OCI-LY7 (cell line): Measurements from ENCODE around the gene BEST3. TPM values are rescaled to one million over a fixed set of nuclear protein-coding genes. Genes with fewer than 3 reads are reported as not detected.

Experiments used
- BruUV-seq: library from RNA; stranded (reverse); fragments of 400-500 nt; replicated peaks from 2 replicates; lab custom pipeline; 2021; lab: Mats Ljungman, UMichigan
- CTCF ChIA-PET: fragments of 300-600 bp; sonication (Branson Sonifier 250); formaldehyde crosslinking; loops from one replicate; lab custom pipeline; 2022; ENCODE audit warnings: antibody characterized with exemption; ENCODE audit not compliant: unreplicated experiment; lab: Charles Lee
- POLR2A ChIA-PET: fragments of 300-600 bp; sonication (Branson Sonifier 250); formaldehyde crosslinking; loops from one replicate; lab custom pipeline; 2022; ENCODE audit warnings: antibody characterized with exemption; lab: Charles Lee
- DNase-seq: peaks from one replicate; pipeline ENCODE4 v3.0.0-alpha.2; 2015; ENCODE audit warnings: low spot score
- H2AFZ ChIP-seq: fragments of 200-600 bp; sonication (generic), shearing (Covaris generic); 2 replicates; pipeline ENCODE4 v1.6.1; 2014; ENCODE audit warnings: mild to moderate bottlenecking, antibody characterized with exemption, low read length, moderate library complexity
- H3K27ac ChIP-seq: fragments of 200-600 bp; sonication (generic); 2 replicates; pipeline ENCODE4 v1.5.1; 2014; ENCODE audit warnings: mixed run types, low read depth, mild to moderate bottlenecking, moderate library complexity, low read length, inconsistent platforms; ENCODE audit not compliant: poor library complexity, severe bottlenecking
- H3K36me3 ChIP-seq: fragments of 200-600 bp; sonication (generic); 2 replicates; pipeline ENCODE4 v1.6.1; 2014; ENCODE audit warnings: mild to moderate bottlenecking, antibody characterized with exemption, low read length, moderate library complexity, mixed read lengths; ENCODE audit not compliant: insufficient read depth
- H3K4me1 ChIP-seq: fragments of 200-600 bp; sonication (generic); 2 replicates; pipeline ENCODE4 v1.5.1; 2014; ENCODE audit warnings: mild to moderate bottlenecking, low read length; ENCODE audit not compliant: insufficient read depth, poor library complexity, severe bottlenecking
- H3K4me2 ChIP-seq: fragments of 200-600 bp; sonication (generic); 2 replicates; pipeline ENCODE4 v1.6.1; 2014; ENCODE audit warnings: mild to moderate bottlenecking, low read length
- H3K4me3 ChIP-seq: fragments of 200-600 bp; sonication (generic); 2 replicates; pipeline ENCODE4 v1.5.1; 2014; ENCODE audit warnings: mild to moderate bottlenecking, low read depth, low read length; ENCODE audit not compliant: poor library complexity, severe bottlenecking
- H3K79me2 ChIP-seq: fragments of 200-600 bp; sonication (generic); 2 replicates; pipeline ENCODE4 v1.6.1; 2016; ENCODE audit warnings: low read depth, mild to moderate bottlenecking, low read length, moderate library complexity, mixed read lengths; ENCODE audit not compliant: insufficient read depth
- H3K9me2 ChIP-seq: fragments of 200-600 bp; sonication (generic); 2 replicates; pipeline ENCODE4 v1.6.1; 2016; ENCODE audit warnings: mild to moderate bottlenecking, low read length, mixed read lengths; ENCODE audit not compliant: insufficient read depth
- H3K9me3 ChIP-seq: fragments of 200-600 bp; sonication (generic); 2 replicates; pipeline ENCODE4 v1.6.1; 2014; ENCODE audit warnings: mild to moderate bottlenecking, mixed run types, low read length, mixed read lengths
- H4K20me1 ChIP-seq: fragments of 200-600 bp; sonication (generic); 2 replicates; pipeline ENCODE4 v1.6.1; 2014; ENCODE audit warnings: mild to moderate bottlenecking, antibody characterized with exemption, low read length, moderate library complexity, mixed read lengths; ENCODE audit not compliant: insufficient read depth
- EZH2phosphoT487 ChIP-seq: fragments of 200-600 bp; sonication (generic); IDR thresholded peaks from 2 replicates; pipeline ENCODE4 v1.6.1; 2018; ENCODE audit warnings: low read depth, borderline replicate concordance, mild to moderate bottlenecking, mixed run types, antibody characterized with exemption, low read length, moderate library complexity, mixed read lengths
- intact Hi-C: fragments of 100-400 bp; cut with micrococcal nuclease; formaldehyde crosslinking; loops from one replicate; pipeline ENCODE4 v1.10.0; 2022; ENCODE audit not compliant: unreplicated experiment
- total RNA-seq, 2 experiments: library from RNA; depleted of rRNA in 1 of 2; stranded (reverse); fragments of >200 nt in 1 of 2; shearing (Covaris generic) in 1 of 2; gene quantifications; 2 replicates each; pipeline ENCODE4 v1.2.3, GENCODE V29; 2014 to 2022
- TF ChIP-seq, protein P1 (sequence below): fragments of 200-600 bp; sonication (generic); conservative IDR thresholded peaks from 2 replicates; pipeline ENCODE4 v1.5.1; 2014; ENCODE audit warnings: mild to moderate bottlenecking, antibody characterized with exemption, low read length, moderate library complexity, mixed read lengths

Gene BEST3
- total RNA-seq, 2 experiments from 2014 or later, result 60.1 to 123 TPM

GRCh38 chr12:69655616-69656340, 43.3 kb downstream of the BEST3 start:
- H3K36me3 ChIP-seq, result peaks cover 25% of the 10 kb centered on the region
- H3K27ac ChIP-seq, result no peak overlapping the region
- no peaks in the 10 kb centered on the region for H3K4me1 ChIP-seq
- ChIA-PET POLR2A (no interaction called here), CTCF (no interaction called here)
- no peaks in the 10 kb centered on the region for H4K20me1 ChIP-seq
- BruUV-seq, result no TSS peak
- H3K4me3 ChIP-seq, result no peak overlapping the region
- H3K79me2 ChIP-seq, result no peaks in the 10 kb centered on the region
- TF ChIP-seq EZH2phosphoT487, result no peak
- TF ChIP-seq, protein P1, sequence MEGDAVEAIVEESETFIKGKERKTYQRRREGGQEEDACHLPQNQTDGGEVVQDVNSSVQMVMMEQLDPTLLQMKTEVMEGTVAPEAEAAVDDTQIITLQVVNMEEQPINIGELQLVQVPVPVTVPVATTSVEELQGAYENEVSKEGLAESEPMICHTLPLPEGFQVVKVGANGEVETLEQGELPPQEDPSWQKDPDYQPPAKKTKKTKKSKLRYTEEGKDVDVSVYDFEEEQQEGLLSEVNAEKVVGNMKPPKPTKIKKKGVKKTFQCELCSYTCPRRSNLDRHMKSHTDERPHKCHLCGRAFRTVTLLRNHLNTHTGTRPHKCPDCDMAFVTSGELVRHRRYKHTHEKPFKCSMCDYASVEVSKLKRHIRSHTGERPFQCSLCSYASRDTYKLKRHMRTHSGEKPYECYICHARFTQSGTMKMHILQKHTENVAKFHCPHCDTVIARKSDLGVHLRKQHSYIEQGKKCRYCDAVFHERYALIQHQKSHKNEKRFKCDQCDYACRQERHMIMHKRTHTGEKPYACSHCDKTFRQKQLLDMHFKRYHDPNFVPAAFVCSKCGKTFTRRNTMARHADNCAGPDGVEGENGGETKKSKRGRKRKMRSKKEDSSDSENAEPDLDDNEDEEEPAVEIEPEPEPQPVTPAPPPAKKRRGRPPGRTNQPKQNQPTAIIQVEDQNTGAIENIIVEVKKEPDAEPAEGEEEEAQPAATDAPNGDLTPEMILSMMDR, result no peak
- no peaks in the 10 kb centered on the region for H3K9me3 ChIP-seq
- no peak for DNase-seq
- H3K4me2 ChIP-seq, result no peak overlapping the region
- no peaks in the 10 kb centered on the region for H3K9me2 ChIP-seq
- intact Hi-C loops, result no loop called here
- H2AFZ ChIP-seq, result no peak overlapping the region

DNA sequence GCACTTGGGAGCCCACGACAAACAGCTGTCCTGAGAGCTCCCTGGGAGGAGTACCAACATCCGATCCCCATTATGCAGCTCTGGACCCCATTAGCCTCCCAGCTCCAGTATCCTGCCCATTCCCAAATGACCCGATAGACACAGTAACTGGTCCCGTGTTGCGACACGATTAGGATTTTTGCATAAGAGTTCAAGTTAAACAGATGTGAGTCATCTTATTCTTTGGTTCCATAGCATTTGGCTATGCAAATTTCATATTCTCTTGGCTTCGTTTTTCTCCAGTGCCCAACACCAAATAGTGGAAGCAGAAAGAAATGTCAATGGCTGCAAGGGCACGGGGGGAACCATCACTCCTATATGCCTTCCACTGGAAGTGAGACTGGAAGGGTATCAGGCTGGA, 45.4 kb downstream of the BEST3 start:
- no peak overlapping the region for H3K27ac ChIP-seq
- no peaks in the 10 kb centered on the region for H3K9me2 ChIP-seq
- DNase-seq, result no peak
- intact Hi-C loops, result no loop called here
- no peaks in the 10 kb centered on the region for H3K9me3 ChIP-seq
- H3K4me2 ChIP-seq, result no peak overlapping the region
- ChIA-PET CTCF (no interaction called here), POLR2A (no interaction called here)
- TF ChIP-seq, protein P1, result no peak
- no peak for TF ChIP-seq EZH2phosphoT487
- peaks cover 17% of the 10 kb centered on the region for H3K36me3 ChIP-seq
- H3K79me2 ChIP-seq, result no peaks in the 10 kb centered on the region
- BruUV-seq, result no TSS peak
- H4K20me1 ChIP-seq, result no peaks in the 10 kb centered on the region
- no peak overlapping the region for H2AFZ ChIP-seq
- no peaks in the 10 kb centered on the region for H3K4me1 ChIP-seq
- no peak overlapping the region for H3K4me3 ChIP-seq

- Histone ChIP-seq H3K9me2 (no peaks in the 10 kb centered on the region), H3K27ac (no peak overlapping the region), H3K4me2 (no peak overlapping the region), H3K79me2 (no peaks in the 10 kb centered on the region), H3K4me1 (peaks cover 6% of the 10 kb centered on the region), H3K9me3 (no peaks in the 10 kb centered on the region), H2AFZ (no peak overlapping the region), H3K4me3 (no peak overlapping the region), H3K36me3 (peaks cover 17% of the 10 kb centered on the region), H4K20me1 (no peaks in the 10 kb centered on the region)
- DNase-seq, result no peak
- intact Hi-C loops, result no loop called here
- no TSS peak for BruUV-seq
- no peak for TF ChIP-seq EZH2phosphoT487
- TF ChIP-seq, protein P1, result no peak
- ChIA-PET CTCF (no interaction called here), POLR2A (interaction anchor here (0.6 to 1.3 kb wide), 5 partner anchors 17 to 1239 kb away, joined by 3 to 4 read pairs (median 3); no protein-coding TSS in a partner anchor)
These were observed 47.2 kb downstream of the BEST3 start for GRCh38 chr12:69651922-69652321.
